Keratinocyte (primary cell): ENCODE results near the gene PHF12.

Experiments
- CTCF ChIP-seq, 3 experiments: IDR thresholded peaks in 1 of 3; conservative IDR thresholded peaks in 1 of 3; optimal IDR thresholded peaks in 1 of 3; 2 replicates in 2 of 3; 3 replicates in 1 of 3; pipeline versions ENCODE3 to v1.5.1; 2011; ENCODE audit warnings: low read length in 3 of 3, mild to moderate bottlenecking in 3 of 3, moderate library complexity in 2 of 3, control low read depth in 1 of 3, inconsistent platforms in 1 of 3; ENCODE audit not compliant: insufficient read depth in 2 of 3; ENCODE audit errors: extremely low read depth in 1 of 3
- EZH2 ChIP-seq: IDR thresholded peaks from one replicate; pipeline ENCODE4 v1.6.1; 2012; ENCODE audit warnings: inconsistent platforms, mild to moderate bottlenecking, low read length, moderate library complexity

- no peak for TF ChIP-seq CTCF (optimal IDR thresholded peaks at IDR 0.05 in 1 of 3, IDR thresholded peaks at IDR 0.05 in 1 of 3, conservative IDR thresholded peaks at IDR 0.05 in 1 of 3; ENCODE audit: extremely low read depth in 1 of 3, insufficient read depth in 2 of 3, low read length in 3 of 3)
- TF ChIP-seq EZH2 = no peak
Observed at GRCh38 chr17:28940142-28940541, 11.2 kb downstream of the PHF12 start.
